Measurements from ENCODE around the gene ZYG11B. TPM values are rescaled to one million over a fixed set of nuclear protein-coding genes. Genes with fewer than 3 reads are reported as not detected.

The ZYG11B gene
- total and polyA plus RNA-seq, 2 donors (not counting 3 experiments of a cell fraction or from before 2014, with no cell fraction given) = 8.2 to 27.2 TPM

- ChIA-PET POLR2A (no interaction called here), CTCF (interaction anchor here (1.1 to 1.3 kb wide), 2 partner anchors 24 to 33 kb away, joined by 3 to 4 read pairs; no protein-coding TSS in a partner anchor)
- no peaks in the 10 kb centered on the region for H3K27me3 ChIP-seq (ENCODE audit: control insufficient read depth in 2 of 2, insufficient read depth in 2 of 2, low read length in 2 of 2)
- H3K27ac ChIP-seq (ENCODE audit: insufficient read depth, low read depth, low read length) = no peak overlapping the region
- no peak overlapping the region for H3K4me2 ChIP-seq (ENCODE audit: insufficient read depth, low read length)
- no peaks in the 10 kb centered on the region for H3K9me1 ChIP-seq (replicated peaks; ENCODE audit: control insufficient read depth, extremely low read depth, insufficient read depth, low read length)
- dilution Hi-C loops (cut with MboI; ENCODE audit: extremely low pct_ligation_motif_present, low sequenced_read_pairs) = no loop called here
- H4K20me1 ChIP-seq (replicated peaks; ENCODE audit: control insufficient read depth, extremely low read depth, insufficient read depth, low read length) = no peaks in the 10 kb centered on the region
- no peak overlapping the region for H2AFZ ChIP-seq (ENCODE audit: low read depth, low read length)
- H3K9me3 ChIP-seq (replicated peaks; ENCODE audit: control insufficient read depth, insufficient read depth, low read length) = no peaks in the 10 kb centered on the region
- TF ChIP-seq MAX (IDR thresholded peaks at IDR 0.05; ENCODE audit: insufficient read depth, insufficient read length) = no peak
- no peak for TF ChIP-seq JUN (IDR thresholded peaks at IDR 0.05; ENCODE audit: borderline replicate concordance, insufficient read depth, insufficient read length, low read depth)
- no peak for TF ChIP-seq CTCF (IDR thresholded peaks at IDR 0.05; ENCODE audit: extremely low read depth in 1 of 2, insufficient read depth in 1 of 2, low read depth in 1 of 2, low read length in 2 of 2)
- no peak for TF ChIP-seq POLR2AphosphoS5 (IDR thresholded peaks at IDR 0.05; ENCODE audit: insufficient read depth, low read depth, low read length)
- no peak for TF ChIP-seq FOS (IDR thresholded peaks at IDR 0.05; ENCODE audit: borderline replicate concordance, insufficient read depth, low read length)
- TF ChIP-seq POLR2A (IDR thresholded peaks at IDR 0.05; ENCODE audit: low read depth, low read length) = no peak
- no peak for TF ChIP-seq MYC (IDR thresholded peaks at IDR 0.05; ENCODE audit: low read depth, low read length)
- no peak for TF ChIP-seq EZH2 (IDR thresholded peaks at IDR 0.05; ENCODE audit: borderline replicate concordance, low read depth, low read length, severe bottlenecking)
- TF ChIP-seq GATA2 (IDR thresholded peaks at IDR 0.05; ENCODE audit: insufficient read depth, insufficient read length, low read depth, low read length) = no peak
- no peak for FAIRE-seq
- no peaks in the 10 kb centered on the region for H3K79me2 ChIP-seq (ENCODE audit: control insufficient read depth, insufficient read depth, low read length)
- peaks cover 0 to 5% of the 10 kb centered on the region in 2 experiments for H3K36me3 ChIP-seq (ENCODE audit: control insufficient read depth in 2 of 2, extremely low read depth in 1 of 2, insufficient read depth in 2 of 2, low read length in 2 of 2)
- no peak overlapping the region for H3K4me3 ChIP-seq (replicated peaks in 1 of 3; ENCODE audit: insufficient read depth in 1 of 3, low read depth in 1 of 3, low read length in 3 of 3)
- no peak for DNase-seq (ENCODE audit: low read depth, low spot score)
- BruUV-seq (replicated peaks) = no TSS peak
- H3K4me1 ChIP-seq (ENCODE audit: control insufficient read depth, extremely low read depth, insufficient read depth, low read length) = no peaks in the 10 kb centered on the region
- H3K9ac ChIP-seq (replicated peaks; ENCODE audit: extremely low read depth, insufficient read depth, low read length) = no peak overlapping the region
- intact Hi-C loops (cut with micrococcal nuclease) = no loop called here
Observed at GRCh38 chr1:52771384-52771783, 45.1 kb downstream of the ZYG11B start.
